Measurements from ENCODE around the gene GTPBP1. TPM values are rescaled to one million over a fixed set of nuclear protein-coding genes. Genes with fewer than 3 reads are reported as not detected.
A peak's percentile ranks its signal among the peaks of the same experiment; 100 is the strongest.

GTPBP1 gene
- total RNA-seq, 4 donors from 2014 or later: 46.0 to 72.0 (median 56.6) TPM

DNA sequence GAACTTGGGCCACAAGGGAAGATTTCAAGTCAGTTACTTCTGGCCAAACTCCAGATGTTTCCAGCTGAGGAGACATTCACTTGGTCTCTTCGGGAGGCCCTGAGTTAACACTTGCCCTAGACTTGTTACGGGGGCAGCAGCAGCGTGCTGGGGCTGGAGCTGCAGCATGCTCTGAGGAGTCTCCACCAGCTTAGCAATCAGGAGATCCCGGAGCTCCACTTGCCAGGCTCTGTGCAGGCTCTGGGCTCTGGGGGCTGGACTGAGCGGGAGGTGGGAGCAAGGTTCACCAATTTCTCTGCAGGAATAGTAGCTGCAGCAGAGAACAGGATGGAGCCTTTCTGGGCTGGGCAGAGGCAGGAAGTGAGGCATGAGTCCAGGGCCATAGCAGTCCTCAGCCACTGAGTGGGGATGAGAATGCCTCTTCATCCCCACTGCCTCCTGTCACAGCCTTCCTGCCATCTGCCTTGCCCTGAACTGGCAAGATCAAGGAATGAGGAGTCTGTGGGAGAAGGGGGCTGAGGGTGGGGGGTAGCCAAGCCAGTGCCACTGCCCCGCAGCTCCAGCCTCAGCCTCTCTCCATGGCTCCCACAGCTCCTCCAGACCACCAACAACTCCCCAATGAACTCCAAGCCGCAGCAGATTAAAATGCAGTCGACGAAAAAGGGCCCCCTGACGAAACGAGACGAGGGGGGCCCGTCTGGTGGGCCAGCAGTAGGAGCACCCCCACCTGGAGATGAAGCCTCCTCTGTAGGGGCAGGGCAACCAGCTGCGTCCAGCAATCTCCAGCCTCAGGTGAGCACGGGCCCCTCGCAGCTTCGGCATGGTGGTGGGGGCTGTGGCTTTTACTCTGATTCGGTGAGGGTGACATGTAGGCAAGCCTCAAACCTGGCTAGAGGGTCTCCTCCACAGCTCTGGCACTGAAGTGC, 23.4 kb downstream of the GTPBP1 start:
- peak overlapping the region in 1 of 4 donors; percentile 50 for H3K27ac ChIP-seq
- DNase-seq (ENCODE audit: low spot score in 2 of 2): no peak
- H3K4me1 ChIP-seq: peaks cover 0 to 29% (median 11%) of the 10 kb centered on the region in 4 donors
- 80 to 81% methylated on average over 17 to 18 of the region's 18 CpGs for WGBS, 2 donors
- no peaks in the 10 kb centered on the region for H3K27me3 ChIP-seq
- no peak for TF ChIP-seq POLR2A (IDR thresholded peaks at IDR 0.05)
- TF ChIP-seq, protein P1, sequence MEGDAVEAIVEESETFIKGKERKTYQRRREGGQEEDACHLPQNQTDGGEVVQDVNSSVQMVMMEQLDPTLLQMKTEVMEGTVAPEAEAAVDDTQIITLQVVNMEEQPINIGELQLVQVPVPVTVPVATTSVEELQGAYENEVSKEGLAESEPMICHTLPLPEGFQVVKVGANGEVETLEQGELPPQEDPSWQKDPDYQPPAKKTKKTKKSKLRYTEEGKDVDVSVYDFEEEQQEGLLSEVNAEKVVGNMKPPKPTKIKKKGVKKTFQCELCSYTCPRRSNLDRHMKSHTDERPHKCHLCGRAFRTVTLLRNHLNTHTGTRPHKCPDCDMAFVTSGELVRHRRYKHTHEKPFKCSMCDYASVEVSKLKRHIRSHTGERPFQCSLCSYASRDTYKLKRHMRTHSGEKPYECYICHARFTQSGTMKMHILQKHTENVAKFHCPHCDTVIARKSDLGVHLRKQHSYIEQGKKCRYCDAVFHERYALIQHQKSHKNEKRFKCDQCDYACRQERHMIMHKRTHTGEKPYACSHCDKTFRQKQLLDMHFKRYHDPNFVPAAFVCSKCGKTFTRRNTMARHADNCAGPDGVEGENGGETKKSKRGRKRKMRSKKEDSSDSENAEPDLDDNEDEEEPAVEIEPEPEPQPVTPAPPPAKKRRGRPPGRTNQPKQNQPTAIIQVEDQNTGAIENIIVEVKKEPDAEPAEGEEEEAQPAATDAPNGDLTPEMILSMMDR (IDR thresholded peaks at IDR 0.05): no peak
- TF ChIP-seq EP300 (IDR thresholded peaks at IDR 0.05): no peak
- H3K36me3 ChIP-seq: peaks cover 18 to 91% (median 49%) of the 10 kb centered on the region in 3 donors
- no peaks in the 10 kb centered on the region for H3K9me3 ChIP-seq
- no peak overlapping the region for H3K4me3 ChIP-seq

DNA sequence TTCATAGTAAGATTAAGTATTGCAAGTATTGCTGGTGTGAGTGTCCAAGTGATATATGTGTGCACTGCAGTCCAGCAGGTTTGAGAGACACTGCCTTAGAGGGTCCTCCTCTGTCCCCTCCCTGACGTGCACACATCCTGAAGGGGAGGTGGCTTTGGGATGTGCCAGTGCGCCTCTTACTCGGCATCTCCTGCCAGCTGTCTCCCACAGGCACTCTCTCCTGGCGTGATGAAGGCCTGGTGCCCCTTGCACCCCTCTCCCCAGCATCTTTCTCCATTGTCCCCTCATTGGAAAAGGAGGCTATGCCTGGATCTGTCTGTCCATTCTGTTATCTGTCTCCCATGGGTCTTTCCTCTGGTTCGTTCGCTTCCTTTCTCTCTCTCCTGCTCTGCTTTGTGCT, 24.2 kb downstream of the GTPBP1 start:
- H3K27me3 ChIP-seq: no peaks in the 10 kb centered on the region
- no peaks in the 10 kb centered on the region for H3K9me3 ChIP-seq
- peaks cover 0 to 37% (median 15%) of the 10 kb centered on the region in 4 donors for H3K4me1 ChIP-seq
- TF ChIP-seq EP300 (IDR thresholded peaks at IDR 0.05) (no peak), POLR2A (IDR thresholded peaks at IDR 0.05) (no peak)
- TF ChIP-seq, protein P1 (IDR thresholded peaks at IDR 0.05): no peak
- H3K4me3 ChIP-seq: no peak overlapping the region
- WGBS, 2 donors: 87 to 89% methylated on average over 6 of the region's 6 CpGs
- DNase-seq (ENCODE audit: low spot score in 2 of 2): no peak
- H3K27ac ChIP-seq: no peak overlapping the region
- peaks cover 21 to 91% (median 41%) of the 10 kb centered on the region in 3 donors for H3K36me3 ChIP-seq

DNA sequence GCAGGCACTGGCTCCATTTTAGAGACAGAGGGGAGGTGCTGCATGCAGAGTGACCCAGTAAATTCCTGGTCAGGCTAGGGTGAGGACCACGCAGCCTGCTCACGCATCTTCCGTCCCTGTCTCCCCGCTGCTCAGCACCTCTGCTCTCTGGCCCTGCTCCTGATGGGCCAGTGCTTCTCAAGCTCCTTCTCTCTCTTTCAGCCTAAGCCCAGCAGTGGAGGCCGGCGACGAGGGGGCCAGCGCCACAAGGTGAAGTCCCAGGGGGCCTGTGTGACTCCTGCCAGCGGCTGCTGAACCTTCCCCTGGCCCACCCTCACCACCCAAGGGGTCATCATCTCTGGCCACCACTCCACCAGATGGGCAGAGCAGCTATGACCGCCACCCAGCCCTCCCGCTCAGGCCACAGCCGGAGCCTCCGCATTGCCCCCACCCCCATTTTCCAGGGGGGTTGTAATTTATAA, 24.7 kb downstream of the GTPBP1 start:
- H3K4me1 ChIP-seq: peaks cover 0 to 42% (median 15%) of the 10 kb centered on the region in 4 donors
- no peak overlapping the region for H3K27ac ChIP-seq
- no peaks in the 10 kb centered on the region for H3K9me3 ChIP-seq
- H3K27me3 ChIP-seq: no peaks in the 10 kb centered on the region
- DNase-seq (ENCODE audit: low spot score in 2 of 2): no peak
- no peak overlapping the region for H3K4me3 ChIP-seq
- H3K36me3 ChIP-seq: peaks cover 21 to 91% (median 36%) of the 10 kb centered on the region in 3 donors
- WGBS, 2 donors: 86 to 89% methylated on average over 8 to 13 of the region's 13 CpGs
- no peak for TF ChIP-seq EP300 (IDR thresholded peaks at IDR 0.05)
- TF ChIP-seq, protein P1 (IDR thresholded peaks at IDR 0.05): no peak
- no peak for TF ChIP-seq POLR2A (IDR thresholded peaks at IDR 0.05)

DNA sequence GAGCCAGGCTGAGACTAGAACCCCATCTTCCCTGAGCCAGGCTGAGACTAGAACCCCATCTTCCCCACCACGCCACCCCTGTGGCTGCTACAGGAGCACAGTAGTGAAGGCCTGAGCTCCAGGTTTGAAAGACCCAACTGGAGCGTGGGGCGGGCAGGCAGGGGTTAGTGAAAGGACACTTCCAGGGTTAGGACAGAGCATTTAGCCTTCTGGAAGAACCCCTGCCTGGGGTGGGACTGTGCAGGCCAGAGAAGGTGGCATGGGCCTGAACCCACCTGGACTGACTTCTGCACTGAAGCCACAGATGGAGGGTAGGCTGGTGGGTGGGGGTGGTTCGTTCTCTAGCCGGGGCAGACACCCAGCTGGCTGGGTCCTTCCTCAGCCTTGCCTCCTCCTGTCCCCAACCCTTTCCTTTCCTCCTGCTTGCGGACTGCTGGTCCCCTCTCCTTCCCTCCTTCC, 26.0 kb downstream of the GTPBP1 start:
- no peak for DNase-seq (ENCODE audit: low spot score in 2 of 2)
- Histone ChIP-seq H3K36me3 (peaks cover 20 to 91% (median 38%) of the 10 kb centered on the region in 3 donors), H3K27me3 (no peaks in the 10 kb centered on the region), H3K27ac (peak overlapping the region in 2 of 4 donors; percentile 6 to 57), H3K9me3 (no peaks in the 10 kb centered on the region), H3K4me1 (peaks cover 0 to 47% (median 15%) of the 10 kb centered on the region in 4 donors), H3K4me3 (no peak overlapping the region)
- 74 to 80% methylated on average over 6 of the region's 6 CpGs for WGBS, 2 donors
- TF ChIP-seq EP300 (IDR thresholded peaks at IDR 0.05): no peak
- TF ChIP-seq, protein P1 (IDR thresholded peaks at IDR 0.05): no peak
